GM19239 (cell line): Measurements from ENCODE around the gene RPH3AL.
"Not testable (repeated sequence)": the region's sequence is repeated elsewhere in the genome, so short reads cannot be mapped to it uniquely, and the experiment has no call there.

Experiments
- DNase-seq: peaks from one replicate; pipeline ENCODE4 v3.0.0; 2011; ENCODE audit warnings: low spot score; ENCODE audit not compliant: insufficient read length
- FAIRE-seq: peaks from 2 replicates; lab custom pipeline; 2011; peaks lifted over from hg19 to GRCh38; lab: Jason Lieb, UNC

The RPH3AL gene

GRCh38 chr17:286571-286970, 66.0 kb downstream of the RPH3AL start:
- FAIRE-seq (no peak), DNase-seq (no peak)

GRCh38 chr17:285751-286422, 66.7 kb downstream of the RPH3AL start:
- DNase-seq: no peak
- no peak for FAIRE-seq

- no peak for FAIRE-seq
- DNase-seq: no peak
Measured at GRCh38 chr17:284676-285355, 67.8 kb downstream of the RPH3AL start.

GRCh38 chr17:283911-284675, 68.5 kb downstream of the RPH3AL start:
- no peak for FAIRE-seq
- no peak for DNase-seq

- no peak for FAIRE-seq
Measured at GRCh38 chr17:282912-283882, 69.4 kb downstream of the RPH3AL start.

GRCh38 chr17:282000-282911, 70.4 kb downstream of the RPH3AL start:
- DNase-seq (no peak), FAIRE-seq (no peak)

More at GRCh38 chr17:282912-283882, 69.4 kb downstream of the RPH3AL start:
- no peak for DNase-seq

GRCh38 chr17:281365-281999, 71.1 kb downstream of the RPH3AL start:
- DNase-seq (no peak), FAIRE-seq (no peak)

GRCh38 chr17:280901-281300, 71.7 kb downstream of the RPH3AL start:
- no peak for DNase-seq
- FAIRE-seq: no peak

- FAIRE-seq: no peak
Measured at GRCh38 chr17:280216-280615, 72.4 kb downstream of the RPH3AL start.

GRCh38 chr17:279776-280175, 72.8 kb downstream of the RPH3AL start:
- no peak for FAIRE-seq
- no peak for DNase-seq

More at GRCh38 chr17:280216-280615, 72.4 kb downstream of the RPH3AL start:
- no peak for DNase-seq

- FAIRE-seq (no peak), DNase-seq (no peak)
Measured at GRCh38 chr17:279331-279730, 73.3 kb downstream of the RPH3AL start.

- no peak for DNase-seq
- FAIRE-seq: no peak
Measured at GRCh38 chr17:278676-279059, 73.9 kb downstream of the RPH3AL start.

- no peak for FAIRE-seq
- no peak for DNase-seq
Measured at GRCh38 chr17:278055-278675, 74.4 kb downstream of the RPH3AL start.

GRCh38 chr17:274902-275301, 77.7 kb downstream of the RPH3AL start:
- DNase-seq (no peak), FAIRE-seq (no peak)

- no peak for DNase-seq
- no peak for FAIRE-seq
Measured at GRCh38 chr17:273981-274832, 78.4 kb downstream of the RPH3AL start.

- DNase-seq, FAIRE-seq: not testable (repeated sequence)
Measured at GRCh38 chr17:272856-273255, 79.8 kb downstream of the RPH3AL start.

- not testable (repeated sequence) for FAIRE-seq, DNase-seq
Measured at GRCh38 chr17:271928-272623, 80.5 kb downstream of the RPH3AL start.
